Right cardiac atrium (tissue), 5 donors: ENCODE results near the gene MAPK4. TPM values are rescaled to one million over a fixed set of nuclear protein-coding genes. Genes with fewer than 3 reads are reported as not detected.
A peak's percentile ranks its signal among the peaks of the same experiment; 100 is the strongest.
"Not testable (repeated sequence)": the region's sequence is repeated elsewhere in the genome, so short reads cannot be mapped to it uniquely, and the experiment has no call there.

Source experiments
- ATAC-seq, 2 donors: fragments of 200-7000 bp; cut with Tn5 transposase; one replicate each; pipeline versions ENCODE4 v1.8.0 to v1.9.1; 2020; ENCODE audit warnings: moderate library complexity in 2 of 2, mild to moderate bottlenecking in 1 of 2
- DNase-seq, 3 donors: peaks; one replicate each; pipeline ENCODE4 v3.0.0-alpha.2; 2020
- H3K27ac ChIP-seq: one replicate; pipeline ENCODE4 v1.5.1; 2013; ENCODE audit warnings: mild to moderate bottlenecking, low read length, control low read depth, moderate library complexity
- H3K27me3 ChIP-seq: one replicate; pipeline ENCODE4 v1.6.1; 2013; ENCODE audit not compliant: control insufficient read depth, insufficient read depth
- H3K4me1 ChIP-seq: one replicate; pipeline ENCODE4 v1.6.1; 2013; ENCODE audit warnings: low read length; ENCODE audit not compliant: control insufficient read depth, insufficient read depth
- H3K4me3 ChIP-seq: one replicate; pipeline ENCODE4 v1.5.1; 2013; ENCODE audit warnings: low read length, control low read depth
- H3K9me3 ChIP-seq: one replicate; pipeline ENCODE4 v1.6.1; 2013; ENCODE audit warnings: low read length; ENCODE audit not compliant: control insufficient read depth
- WGBS: extraction: QIAGEN DNeasy Blood & Tissue Kit; methylation state at CpG from one replicate; pipeline ENCODE4 v1.1.7; 2013; 5-methylcytosine and 5-hydroxymethylcytosine counted together
- intact Hi-C, 4 donors: fragments of 100-400 bp; cut with DNase I; formaldehyde crosslinking; loops; one replicate each; pipeline versions ENCODE4 v1.11.0 to v1.14.0; 2022 to 2023
- long read RNA-seq, 4 donors: library from polyadenylated mRNA; unstranded; transcript quantifications; one replicate each; pipeline ENCODE4 v2.0.0, GENCODE V29; 2020 to 2021
- polyA plus RNA-seq: library from polyadenylated mRNA; stranded (reverse); fragments of 200-250 nt; gene quantifications from one replicate; pipeline ENCODE4 v1.2.3, GENCODE V29; 2013
- total RNA-seq, 4 donors: library from RNA; stranded (reverse); fragmentation: NEBNext Ultra II Directional; extraction: Animal tissue kit (Norgen Biotek cat#: 25700); gene quantifications; one replicate each; pipeline ENCODE4 v1.2.1, GENCODE V29; 2021
- donor health status: healthy with polysubstance abuse.
- donor health status: DM: no; HTN: yes; CAD: no.
- donor health status: DM: no; HTN: no; CAD: no.
- donor health status: DM: no; HTN: yes; CAD: no; lungs with severe emphysema.
- donor health status: DM: yes; HTN: yes; CAD: no.

The MAPK4 gene
- 10 to 100 TPM; 24.9 to 73.9 (median 35.1) TPM for total RNA-seq
- 15.5 TPM for polyA plus RNA-seq
- long read RNA-seq, donor 1, full-length matches to known transcripts = 8 of 78 reads
- long read RNA-seq, donor 1, partial matches to known transcripts = 20 of 78 reads
- long read RNA-seq, donor 1, other reads (novel, unspliced or antisense) = 50 of 78 reads
- long read RNA-seq, donor 2, full-length matches to known transcripts = 6 of 35 reads
- long read RNA-seq, donor 2, partial matches to known transcripts = 22 of 35 reads
- long read RNA-seq, donor 2, other reads (novel, unspliced or antisense) = 7 of 35 reads
- long read RNA-seq, donor 3, full-length matches to known transcripts = 4 of 55 reads
- long read RNA-seq, donor 3, partial matches to known transcripts = 26 of 55 reads
- long read RNA-seq, donor 3, other reads (novel, unspliced or antisense) = 25 of 55 reads
- long read RNA-seq, donor 4, full-length matches to known transcripts = 7 of 30 reads
- long read RNA-seq, donor 4, partial matches to known transcripts = 18 of 30 reads
- long read RNA-seq, donor 4, other reads (novel, unspliced or antisense) = 5 of 30 reads

GRCh38 chr18:50559752-50560680, at the start of gene MAPK4:
TSS of gene MAPK4 (plus strand) at chr18:50560087. CDS start at chr18:50663959, 103,872 bp downstream.
- Histone ChIP-seq H3K27ac (peak within 1 kb of the TSS; percentile 80), H3K4me1 (no peaks in the 10 kb centered on the region), H3K9me3 (no peaks in the 10 kb centered on the region), H3K4me3 (peak within 1 kb of the TSS; percentile 88), H3K27me3 (no peaks in the 10 kb centered on the region)
- peak; percentile 87 to 91 for ATAC-seq
- DNase-seq = peak; percentile 52 to 80 (median 80)
- 1% methylated on average over 109 of the region's 109 CpGs for WGBS
- intact Hi-C loops = no loop called here

GRCh38 chr18:50517277-50517676, 42.6 kb upstream of the MAPK4 start:
- H3K9me3 ChIP-seq, H3K27ac ChIP-seq, H3K4me1 ChIP-seq, H3K4me3 ChIP-seq, ATAC-seq, H3K27me3 ChIP-seq, intact Hi-C loops, DNase-seq: not testable (repeated sequence)
- WGBS = 65% methylated on average over 5 of the region's 5 CpGs

DNA sequence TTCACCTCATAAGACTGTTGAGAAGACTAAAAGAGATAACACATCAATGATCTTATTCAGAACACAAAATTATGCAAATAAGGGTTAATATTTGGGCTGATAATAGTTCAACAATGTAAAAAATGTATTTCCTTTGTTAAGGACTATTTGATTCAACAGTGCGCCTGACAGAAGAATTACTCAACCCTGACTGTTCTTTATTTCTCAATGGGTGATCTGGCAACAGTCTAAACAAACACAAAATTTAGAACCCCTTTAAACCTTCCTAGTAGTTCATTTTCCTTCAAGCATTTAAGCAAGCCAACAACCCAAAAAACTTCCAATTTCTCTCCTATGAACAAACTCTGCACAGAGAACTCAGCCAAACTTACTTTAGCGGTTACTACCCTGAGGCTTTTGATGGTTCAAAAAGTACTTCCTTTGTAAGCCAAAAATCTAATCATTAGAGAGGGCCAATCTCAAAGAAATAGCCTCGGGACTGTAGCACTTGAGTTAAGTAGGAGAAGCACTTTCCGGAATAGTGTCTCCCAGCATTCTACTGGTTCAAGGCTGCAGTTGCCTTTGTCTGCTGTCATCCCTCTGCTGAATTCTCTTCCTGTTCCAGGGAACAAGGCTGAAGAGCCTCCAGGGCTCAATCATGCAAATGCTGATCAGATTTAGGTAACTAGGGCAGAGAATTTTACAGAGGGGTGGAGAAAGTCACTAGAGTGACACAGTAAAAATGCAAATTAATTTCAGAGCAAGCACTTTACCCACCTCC, 40.9 kb upstream of the MAPK4 start:
- Histone ChIP-seq H3K4me3 (no peak overlapping the region), H3K9me3 (no peaks in the 10 kb centered on the region), H3K27me3 (no peaks in the 10 kb centered on the region), H3K27ac (no peak overlapping the region), H3K4me1 (no peaks in the 10 kb centered on the region)
- ATAC-seq (no peak), DNase-seq (no peak)
- intact Hi-C loops = no loop called here
- WGBS = 68% methylated on average over 4 of the region's 4 CpGs

GRCh38 chr18:50523165-50523564, 36.7 kb upstream of the MAPK4 start:
- Histone ChIP-seq H3K4me3 (no peak overlapping the region), H3K27ac (no peak overlapping the region), H3K4me1 (no peaks in the 10 kb centered on the region), H3K9me3 (no peaks in the 10 kb centered on the region), H3K27me3 (no peaks in the 10 kb centered on the region)
- intact Hi-C loops = no loop called here
- DNase-seq = no peak
- ATAC-seq = no peak
- 68% methylated on average over 6 of the region's 6 CpGs for WGBS

GRCh38 chr18:50527636-50528307, 32.1 kb upstream of the MAPK4 start:
- Histone ChIP-seq H3K9me3 (no peaks in the 10 kb centered on the region), H3K27ac (no peak overlapping the region), H3K4me3 (no peak overlapping the region), H3K27me3 (no peaks in the 10 kb centered on the region), H3K4me1 (no peaks in the 10 kb centered on the region)
- ATAC-seq = no peak
- DNase-seq = no peak
- WGBS = 78% methylated on average over 3 of the region's 3 CpGs
- intact Hi-C loops = no loop called here

GRCh38 chr18:50528806-50529205, 31.1 kb upstream of the MAPK4 start:
- no peak for ATAC-seq
- H3K27ac ChIP-seq = no peak overlapping the region
- intact Hi-C loops = no loop called here
- no peak for DNase-seq
- H3K9me3 ChIP-seq = no peaks in the 10 kb centered on the region
- 87% methylated on average over 5 of the region's 5 CpGs for WGBS
- no peaks in the 10 kb centered on the region for H3K4me1 ChIP-seq
- H3K4me3 ChIP-seq = no peak overlapping the region
- no peaks in the 10 kb centered on the region for H3K27me3 ChIP-seq

- DNase-seq, H3K9me3 ChIP-seq, ATAC-seq, H3K4me1 ChIP-seq, intact Hi-C loops, H3K4me3 ChIP-seq, H3K27ac ChIP-seq, H3K27me3 ChIP-seq: not testable (repeated sequence)
- 85% methylated on average over 2 of the region's 2 CpGs for WGBS
Observed at GRCh38 chr18:50533822-50534221, 26.1 kb upstream of the MAPK4 start.

GRCh38 chr18:50544476-50544875, 15.4 kb upstream of the MAPK4 start:
- ATAC-seq, intact Hi-C loops: not testable (repeated sequence)
- WGBS = 89% methylated on average over 4 of the region's 4 CpGs

DNA sequence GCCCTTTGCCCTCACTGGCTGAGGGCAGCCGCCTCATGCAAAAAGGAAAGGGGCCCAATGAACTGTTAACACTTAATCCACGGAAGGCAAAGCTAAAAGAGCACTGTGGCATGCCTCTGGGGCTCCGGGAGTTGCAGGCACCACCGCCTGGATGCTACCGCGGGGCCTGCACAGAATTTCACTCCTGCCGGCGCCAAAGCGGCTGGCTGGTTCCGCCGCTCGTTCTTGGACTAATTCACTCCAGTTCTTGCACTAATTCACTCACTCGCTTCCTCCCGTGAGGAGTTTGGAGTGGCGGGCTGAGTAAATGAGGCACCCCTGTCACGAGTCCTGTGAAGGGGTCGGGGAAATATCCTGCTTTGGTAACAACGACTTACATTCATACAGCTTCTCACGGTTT, 14.0 kb upstream of the MAPK4 start:
- H3K4me1 ChIP-seq = no peaks in the 10 kb centered on the region
- WGBS = 76% methylated on average over 19 of the region's 19 CpGs
- H3K27me3 ChIP-seq = no peaks in the 10 kb centered on the region
- ATAC-seq = no peak
- H3K9me3 ChIP-seq = no peaks in the 10 kb centered on the region
- H3K4me3 ChIP-seq = no peak overlapping the region
- H3K27ac ChIP-seq = no peak overlapping the region
- intact Hi-C loops = no loop called here
- no peak for DNase-seq

More at GRCh38 chr18:50544476-50544875, 15.4 kb upstream of the MAPK4 start:
- H3K4me3 ChIP-seq, H3K9me3 ChIP-seq, H3K4me1 ChIP-seq, DNase-seq, H3K27ac ChIP-seq, H3K27me3 ChIP-seq: not testable (repeated sequence)

- DNase-seq (no peak), ATAC-seq (no peak)
- intact Hi-C loops = no loop called here
- 73% methylated on average over 1 of the region's 1 CpG for WGBS
- H3K4me3 ChIP-seq = no peak overlapping the region
- no peak overlapping the region for H3K27ac ChIP-seq
- no peaks in the 10 kb centered on the region for H3K4me1 ChIP-seq
- no peaks in the 10 kb centered on the region for H3K9me3 ChIP-seq
- H3K27me3 ChIP-seq = no peaks in the 10 kb centered on the region
Observed at GRCh38 chr18:50548160-50548559, 11.7 kb upstream of the MAPK4 start.
